Stimulated activated CD8-positive, alpha-beta memory T cell treated with anti-CD3 and anti-CD28 coated beads, Interleukin-15, amount 100 ng/mL, for 48 hours (primary cell): ENCODE data around the gene COL7A1.

Source experiments
- DNase-seq, 2 donors: peaks; one replicate each; pipeline ENCODE4 v3.0.0-alpha.2; 2020; ENCODE audit warnings: low read depth in 2 of 2

COL7A1 gene

GRCh38 chr3:48619541-48620524 is 24.7 kb upstream of the COL7A1 start:
- no peak for DNase-seq

DNA sequence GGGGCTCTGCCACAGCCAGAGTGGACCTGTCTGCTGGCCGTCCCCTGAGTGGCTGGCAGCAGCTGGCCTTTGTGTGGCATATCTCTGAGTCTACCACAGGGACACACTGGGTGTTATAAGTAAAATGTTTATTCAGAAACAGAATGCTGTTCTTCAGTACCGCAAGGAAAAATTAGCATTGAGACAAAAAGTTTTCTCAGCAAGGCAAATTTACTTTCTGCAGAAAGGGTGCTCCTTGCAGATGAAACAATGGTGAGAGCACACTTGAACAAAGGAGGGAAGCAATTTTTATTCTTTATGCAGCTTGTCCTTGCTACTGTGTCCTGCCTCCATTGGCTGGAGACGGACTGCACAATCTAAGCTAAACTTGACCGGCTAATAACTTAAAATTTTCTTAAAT is 22.4 kb upstream of the COL7A1 start:
- DNase-seq, result no peak

GRCh38 chr3:48614044-48614443 is 18.9 kb upstream of the COL7A1 start:
- DNase-seq, result no peak

GRCh38 chr3:48612309-48612708 is 17.2 kb upstream of the COL7A1 start:
- DNase-seq, result no peak

- DNase-seq, result peak; percentile 90 to 91
These were observed 14.2 kb upstream of the COL7A1 start, which contains the start of gene UQCRC1 for GRCh38 chr3:48609088-48610005. UQCRC1 (minus strand) TSS chr3:48609646; CDS start chr3:48609620, 26 bp downstream.

- DNase-seq, result no peak
These were observed 12.4 kb upstream of the COL7A1 start for GRCh38 chr3:48607519-48607918.

DNA sequence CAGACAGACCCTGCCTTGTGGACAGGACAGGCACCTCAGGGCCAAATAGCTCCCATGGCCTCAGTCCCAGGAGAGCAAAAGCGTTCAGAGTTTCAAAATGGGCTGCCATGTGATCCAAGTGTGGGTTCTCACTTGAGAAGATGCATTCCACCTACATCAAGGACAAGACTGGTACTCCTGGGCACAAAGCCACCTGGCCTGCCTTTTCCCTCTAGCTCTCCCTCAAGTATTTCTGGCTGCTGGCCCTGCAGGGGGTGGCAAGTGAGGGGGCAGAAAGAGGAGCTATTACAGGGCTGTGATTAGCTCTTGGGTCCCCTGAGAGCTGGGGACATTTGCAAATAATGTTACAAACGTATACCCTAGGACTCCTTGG is 6.5 kb upstream of the COL7A1 start:
- no peak for DNase-seq

GRCh38 chr3:48600711-48601621 is 5.8 kb upstream of the COL7A1 start:
- DNase-seq, result no peak

GRCh38 chr3:48599509-48600285 is 4.6 kb upstream of the COL7A1 start:
- no peak for DNase-seq

DNA sequence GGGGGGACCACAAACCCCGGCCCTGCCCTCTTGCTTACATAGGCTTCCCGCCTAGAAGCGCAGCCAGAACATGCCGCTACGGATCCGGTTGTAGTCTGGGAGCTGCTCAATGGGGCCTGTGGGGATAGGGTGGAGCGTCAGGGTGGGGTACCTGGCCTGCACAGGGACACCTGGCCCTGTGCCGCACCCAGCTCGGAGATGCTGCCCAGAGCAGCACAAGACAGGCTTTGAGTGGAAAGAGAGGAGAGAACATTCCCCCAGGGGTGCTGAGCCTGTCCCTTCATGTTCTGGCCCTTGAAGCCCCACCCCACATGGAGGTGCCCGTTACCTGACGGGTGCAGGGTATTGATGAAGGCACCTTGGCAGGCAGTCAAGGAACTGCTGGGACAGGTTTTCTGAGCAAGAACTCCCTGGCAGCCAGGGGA is 4.0 kb upstream of the COL7A1 start:
- no peak for DNase-seq

DNA sequence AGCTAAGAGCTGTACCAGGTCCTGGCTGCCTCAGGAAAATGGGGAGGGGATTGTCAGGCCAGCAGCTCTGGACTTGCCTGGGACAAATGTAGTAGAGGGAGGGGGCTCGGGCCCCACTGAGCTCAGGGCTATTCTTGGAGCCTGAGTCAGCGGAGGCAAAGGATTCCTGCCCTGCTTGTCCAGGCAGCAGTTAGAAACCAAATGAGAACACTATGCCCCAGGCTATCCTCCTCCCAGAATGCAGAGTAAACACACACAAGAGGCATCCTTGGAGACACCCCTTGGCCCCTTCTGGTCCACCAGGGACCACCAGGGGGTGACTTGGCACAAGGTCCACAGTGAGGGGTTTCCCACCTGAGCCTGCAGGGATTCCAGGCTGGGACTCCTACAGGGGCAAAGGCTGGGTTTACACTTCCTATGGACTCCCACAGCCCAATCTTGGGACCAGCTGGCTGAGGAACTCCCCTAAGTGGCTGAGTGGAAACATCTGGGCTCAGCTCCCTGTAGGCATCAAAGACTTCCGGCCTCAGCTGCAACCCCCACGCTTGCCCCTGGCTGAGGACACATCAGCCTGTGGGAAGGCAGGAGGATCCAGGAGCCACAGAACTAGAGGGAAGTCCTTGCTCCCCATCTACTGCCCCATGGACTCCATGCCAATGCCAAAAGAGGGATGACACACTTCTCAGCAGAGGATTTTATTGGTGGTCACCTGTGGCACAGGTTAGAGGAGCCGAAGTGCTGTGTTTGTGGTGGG is 3.4 kb upstream of the COL7A1 start:
- DNase-seq, result no peak

DNA sequence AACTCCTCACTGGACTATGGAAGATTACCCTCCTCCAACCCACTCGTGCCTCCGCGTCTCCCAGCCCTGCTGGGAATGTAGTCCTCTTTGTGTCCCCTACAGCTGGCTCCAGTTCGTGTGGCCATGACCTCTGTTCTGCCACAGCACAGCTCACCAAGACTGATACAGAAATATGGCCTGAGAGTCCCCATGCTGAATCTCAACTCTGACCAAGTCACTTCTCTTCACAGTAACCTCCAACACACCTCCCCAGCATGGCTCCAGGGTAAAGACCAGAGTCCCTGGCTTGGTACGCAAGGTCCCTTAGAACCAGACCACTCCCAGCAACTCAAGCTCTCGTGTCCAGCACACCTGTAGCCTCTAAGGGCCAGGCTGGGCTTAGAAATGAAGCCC is 2.3 kb upstream of the COL7A1 start:
- DNase-seq, result no peak

DNA sequence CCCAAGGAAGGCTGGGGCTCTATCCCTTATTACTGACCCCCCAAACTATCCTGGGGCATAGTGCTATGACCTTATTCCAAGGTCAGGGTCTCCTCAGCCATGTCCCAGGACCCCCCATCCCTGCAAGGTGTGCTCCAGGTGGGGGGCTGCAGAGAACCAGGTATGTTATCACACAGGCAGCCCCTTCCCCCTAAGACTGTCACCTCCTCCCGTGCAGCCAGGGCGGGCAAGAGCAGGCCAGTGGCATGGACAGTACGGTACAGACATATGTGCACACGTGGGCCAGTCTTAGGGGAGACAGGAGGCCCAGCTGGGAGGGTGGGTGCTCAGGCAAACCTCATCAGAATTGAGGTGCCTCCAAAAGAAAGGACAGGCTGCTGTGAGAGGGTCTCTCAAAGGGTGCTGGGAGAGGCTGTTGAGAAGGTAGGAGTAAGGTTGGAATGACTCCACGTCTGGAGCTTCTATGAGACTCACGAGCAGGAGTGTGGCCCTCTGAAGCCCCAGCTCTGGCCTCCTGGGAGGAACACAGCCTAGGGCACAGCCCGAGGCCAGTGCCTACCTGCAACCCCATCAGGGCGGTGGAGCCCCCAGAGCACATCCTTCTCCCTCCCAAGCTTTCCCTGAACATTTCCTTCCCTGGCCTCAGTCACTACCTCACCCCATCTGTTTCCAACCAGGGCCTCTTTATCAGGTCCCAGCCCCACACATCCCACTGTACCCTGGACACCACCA is 1.7 kb upstream of the COL7A1 start:
- DNase-seq, result no peak

DNA sequence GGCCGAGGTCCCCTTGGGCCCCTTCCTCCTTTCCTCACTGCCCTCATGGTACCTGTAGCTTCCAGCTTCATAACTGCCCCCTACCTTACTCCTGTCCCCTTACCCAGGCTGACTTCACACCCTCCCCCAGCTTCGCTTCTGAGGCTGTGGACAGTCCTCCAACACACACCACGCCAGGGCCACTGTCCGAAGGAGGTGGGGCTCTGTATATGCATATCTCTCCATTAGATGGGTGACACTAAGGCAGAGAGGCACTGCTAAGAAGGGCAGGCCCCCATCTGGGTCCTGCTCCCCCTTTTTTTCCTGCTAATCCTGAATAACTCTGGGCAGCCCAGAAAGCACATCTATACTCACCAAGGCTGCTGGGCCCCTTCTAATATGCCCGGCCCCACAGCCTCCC is 1.0 kb upstream of the COL7A1 start:
- DNase-seq, result no peak

DNA sequence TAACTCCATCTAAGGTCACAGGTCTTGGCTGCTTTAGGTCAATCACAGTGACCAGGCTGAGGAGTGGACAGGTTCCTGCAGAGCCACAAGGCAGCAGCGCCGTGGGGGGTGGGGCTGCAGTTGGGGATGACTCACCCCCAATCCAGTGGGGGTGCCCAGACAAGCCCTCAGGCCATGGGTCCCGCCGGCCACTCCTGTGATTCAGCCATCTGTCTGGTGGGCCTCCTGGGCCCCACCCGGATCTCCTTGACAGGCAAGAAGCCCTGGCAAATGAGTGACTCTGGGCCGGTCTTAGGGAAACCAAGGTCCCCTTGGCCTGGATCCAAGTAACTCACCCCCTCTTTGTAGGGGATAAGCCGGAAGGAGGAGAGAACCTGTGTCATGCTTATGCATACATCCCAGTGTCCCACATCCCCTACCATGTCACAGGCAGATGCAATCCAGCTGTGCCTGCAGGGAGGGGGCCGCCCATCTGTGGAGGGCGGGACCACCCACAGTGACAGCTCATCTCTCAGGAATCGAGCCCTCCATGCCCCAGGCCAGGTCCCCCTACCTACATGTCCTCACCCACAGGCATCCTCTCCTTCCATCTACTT is 495 bp upstream of the COL7A1 start:
- DNase-seq, result no peak

- DNase-seq, result no peak
These were observed 596 bp downstream of the COL7A1 start for GRCh38 chr3:48594417-48595049.

DNA sequence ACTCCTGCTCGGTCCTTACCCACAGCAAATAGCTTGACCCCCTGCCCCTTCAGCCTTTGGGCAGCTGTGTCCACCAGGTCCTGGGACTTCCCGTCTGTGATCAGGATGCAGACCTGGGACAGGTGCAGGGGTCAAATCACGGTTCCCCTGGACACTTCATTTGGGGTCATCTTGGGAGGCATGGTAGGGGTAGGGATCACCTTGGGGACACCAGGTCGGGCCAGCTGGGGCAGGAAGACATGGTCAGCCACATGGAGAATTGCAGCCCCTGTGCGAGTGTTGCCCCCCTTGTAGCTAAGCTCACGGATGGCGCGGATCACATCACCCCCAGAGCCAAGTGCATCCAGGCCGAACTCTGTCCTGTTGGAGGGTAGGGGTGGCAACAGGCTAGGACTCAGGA is 1.8 kb downstream of the COL7A1 start:
- DNase-seq, result no peak

DNA sequence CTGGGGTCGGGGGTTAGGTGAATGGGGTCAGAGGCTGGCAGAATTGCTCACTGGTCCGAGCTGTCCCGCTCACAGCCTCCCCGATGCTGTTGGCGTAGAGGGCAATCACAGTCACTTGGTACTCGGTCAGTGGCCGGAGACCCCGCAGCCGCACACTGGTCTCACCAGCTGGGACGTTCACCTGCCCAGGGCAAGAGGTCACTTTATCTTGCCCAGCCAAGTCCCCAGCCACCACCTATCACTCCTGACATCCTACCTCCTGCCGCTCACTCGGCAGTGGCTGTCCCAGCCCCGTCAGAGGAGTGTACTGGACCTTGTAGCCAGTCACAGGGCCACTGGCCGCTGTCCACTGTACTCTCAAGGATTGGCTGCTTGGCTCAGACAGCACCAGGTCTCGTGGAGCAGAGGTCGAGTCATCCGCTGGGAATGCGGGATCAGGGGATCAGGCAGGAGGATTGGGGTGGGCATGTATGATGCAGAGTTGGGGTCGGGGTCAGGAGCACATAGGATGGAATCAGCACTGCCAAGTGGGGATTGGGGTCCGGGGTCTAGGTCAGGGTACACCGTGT is 2.5 kb downstream of the COL7A1 start:
- DNase-seq, result no peak
